GM19035 (cell line): ENCODE data around the gene LRIF1.

ENCODE experiments used
- ATAC-seq: cut with Tn5 transposase; IDR thresholded peaks from one replicate; pipeline ENCODE4 v1.9.1; 2021; ENCODE audit not compliant: unreplicated experiment

Gene LRIF1

GRCh38 chr1:110897681-110898080 is 66.0 kb downstream of the LRIF1 start:
- ATAC-seq = no peak
